GM23338 (cell line): ENCODE measurements around the gene GPR176.

ENCODE experiments used
- POLR2AphosphoS5 ChIP-seq: IDR thresholded peaks from 2 replicates; pipeline ENCODE4 v1.6.1; 2016; ENCODE audit warnings: antibody characterized with exemption, low read depth
- TF ChIP-seq, protein P1 (sequence below), 2 experiments: fragments of 200-600 bp in 1 of 2; sonication (generic) in 1 of 2; conservative IDR thresholded peaks; 2 replicates each; pipeline versions ENCODE4 v1.5.1 to v1.6.1; 2016 to 2017; ENCODE audit warnings: antibody characterized with exemption in 2 of 2, low read depth in 2 of 2, mild to moderate bottlenecking in 2 of 2, moderate library complexity in 1 of 2

DNA sequence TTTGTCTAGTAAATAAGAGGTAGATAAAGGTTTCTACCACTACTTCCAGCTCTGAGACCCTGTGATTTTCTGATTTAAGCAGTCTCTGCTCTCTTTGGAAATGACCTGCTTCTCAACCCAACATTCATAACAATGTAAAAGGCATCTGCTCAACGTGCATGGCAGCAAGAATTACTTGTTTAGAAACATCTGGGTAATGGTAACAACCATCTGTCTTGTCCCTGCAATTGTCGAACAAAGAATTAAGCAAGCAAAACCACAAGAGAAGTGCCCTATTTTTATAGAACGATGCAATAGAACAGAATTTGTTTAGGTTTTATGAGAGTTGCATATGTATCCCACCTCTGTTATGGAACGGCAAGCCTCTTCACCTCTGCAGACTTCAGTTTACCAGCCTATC lies 130.3 kb downstream of the GPR176 start:
- TF ChIP-seq, protein P1, sequence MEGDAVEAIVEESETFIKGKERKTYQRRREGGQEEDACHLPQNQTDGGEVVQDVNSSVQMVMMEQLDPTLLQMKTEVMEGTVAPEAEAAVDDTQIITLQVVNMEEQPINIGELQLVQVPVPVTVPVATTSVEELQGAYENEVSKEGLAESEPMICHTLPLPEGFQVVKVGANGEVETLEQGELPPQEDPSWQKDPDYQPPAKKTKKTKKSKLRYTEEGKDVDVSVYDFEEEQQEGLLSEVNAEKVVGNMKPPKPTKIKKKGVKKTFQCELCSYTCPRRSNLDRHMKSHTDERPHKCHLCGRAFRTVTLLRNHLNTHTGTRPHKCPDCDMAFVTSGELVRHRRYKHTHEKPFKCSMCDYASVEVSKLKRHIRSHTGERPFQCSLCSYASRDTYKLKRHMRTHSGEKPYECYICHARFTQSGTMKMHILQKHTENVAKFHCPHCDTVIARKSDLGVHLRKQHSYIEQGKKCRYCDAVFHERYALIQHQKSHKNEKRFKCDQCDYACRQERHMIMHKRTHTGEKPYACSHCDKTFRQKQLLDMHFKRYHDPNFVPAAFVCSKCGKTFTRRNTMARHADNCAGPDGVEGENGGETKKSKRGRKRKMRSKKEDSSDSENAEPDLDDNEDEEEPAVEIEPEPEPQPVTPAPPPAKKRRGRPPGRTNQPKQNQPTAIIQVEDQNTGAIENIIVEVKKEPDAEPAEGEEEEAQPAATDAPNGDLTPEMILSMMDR (conservative IDR thresholded peaks at IDR 0.05; ENCODE audit: low read depth in 2 of 2) = no peak
- TF ChIP-seq POLR2AphosphoS5 = no peak
